D341Med (cell line): Measurements from ENCODE around the gene RHNO1.

ENCODE experiments used
- DNase-seq: peaks from one replicate; pipeline ENCODE4 v3.0.0; 2012; ENCODE audit warnings: low spot score

The RHNO1 gene

DNA sequence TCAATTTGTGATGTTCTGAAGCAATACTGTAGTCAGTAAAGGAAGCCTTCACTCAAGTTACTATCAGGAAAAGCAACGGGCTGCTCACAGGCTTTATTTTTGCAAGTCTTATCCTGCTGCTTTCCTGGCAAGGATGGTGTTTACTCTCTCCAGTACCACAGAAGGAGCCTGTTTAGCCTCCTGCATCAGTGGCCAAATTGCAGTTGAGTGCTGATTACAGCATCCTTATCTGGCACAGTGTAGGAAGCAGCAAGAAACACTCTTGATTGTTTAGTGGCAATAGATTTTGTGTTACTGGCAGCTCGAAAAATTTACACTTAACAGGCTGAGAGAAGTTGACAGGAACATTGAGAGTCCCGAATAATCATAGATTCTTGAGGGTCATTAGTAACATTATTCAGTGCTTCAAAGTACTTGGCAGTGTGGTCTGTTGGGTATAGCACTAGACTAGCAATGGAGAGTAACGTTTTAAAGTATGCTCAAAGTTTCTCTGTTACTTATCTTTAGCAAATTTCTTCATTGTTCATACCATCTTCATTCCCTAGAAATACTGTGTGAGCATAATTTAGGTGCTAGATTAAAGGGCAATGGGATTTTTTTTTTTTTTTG is 25.4 kb downstream of the RHNO1 start:
- no peak for DNase-seq

GRCh38 chr12:2904260-2904659 is 27.2 kb downstream of the RHNO1 start:
- DNase-seq = no peak

GRCh38 chr12:2912216-2912575 is 35.2 kb downstream of the RHNO1 start:
- no peak for DNase-seq

DNA sequence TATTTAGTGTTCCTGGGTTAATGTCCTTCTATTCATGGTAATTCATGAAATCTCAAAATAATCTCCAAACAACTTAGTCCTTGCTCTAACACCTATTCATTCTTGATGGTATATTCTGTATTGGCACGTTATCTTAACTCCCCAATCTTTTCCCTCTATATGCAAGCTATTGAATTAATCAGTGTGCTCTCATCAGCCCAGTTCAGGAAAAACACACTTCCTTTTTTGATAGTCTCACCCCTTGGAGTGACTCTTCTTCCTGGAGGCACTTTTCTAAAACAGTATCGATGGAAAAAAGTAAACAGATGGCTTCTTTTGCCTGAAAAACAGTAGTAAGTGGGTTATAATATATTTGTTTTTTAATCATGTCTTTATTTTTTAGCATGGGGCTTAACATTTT is 42.2 kb downstream of the RHNO1 start:
- DNase-seq = no peak

DNA sequence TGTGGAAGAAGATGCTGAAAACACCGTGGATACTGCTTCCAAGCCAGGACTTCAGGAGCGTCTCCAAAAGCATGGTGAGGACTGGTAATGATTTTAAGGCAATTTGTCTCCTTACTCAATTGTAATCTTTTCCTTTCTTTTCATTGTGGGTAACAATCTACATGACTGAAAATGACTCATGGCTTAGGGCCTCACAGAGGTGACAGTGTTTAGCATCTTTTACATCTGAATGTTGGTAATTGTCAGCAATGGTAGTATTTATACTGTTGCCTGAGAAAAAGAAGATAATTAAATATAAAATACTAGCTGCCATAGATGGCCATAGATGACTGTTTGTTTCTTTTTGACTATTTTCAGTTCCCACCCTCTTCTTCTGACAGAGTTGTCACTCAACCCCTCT is 45.3 kb downstream of the RHNO1 start:
- no peak for DNase-seq

- no peak for DNase-seq
Observed at GRCh38 chr12:2923057-2923456, 46.0 kb downstream of the RHNO1 start.

GRCh38 chr12:2924019-2924418 is 47.0 kb downstream of the RHNO1 start:
- DNase-seq = no peak

GRCh38 chr12:2925322-2925995 is 48.4 kb downstream of the RHNO1 start:
- DNase-seq = no peak

DNA sequence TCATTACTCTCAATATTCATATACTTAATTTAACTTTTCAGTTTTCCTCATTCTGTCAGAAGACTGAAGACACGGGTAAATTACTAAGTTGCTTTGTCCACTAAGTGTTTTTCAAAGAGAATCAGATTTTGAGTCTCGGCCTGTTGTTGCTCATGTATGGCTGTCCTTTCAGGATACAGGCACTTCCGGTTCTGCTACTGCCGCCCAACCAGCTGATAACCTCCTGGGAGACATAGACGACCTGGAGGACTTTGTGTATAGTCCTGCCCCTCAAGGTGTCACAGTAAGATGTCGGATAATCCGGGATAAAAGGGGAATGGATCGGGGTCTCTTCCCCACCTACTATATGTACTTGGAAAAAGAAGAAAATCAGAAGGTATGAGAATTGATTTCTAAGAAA is 53.8 kb downstream of the RHNO1 start:
- DNase-seq = no peak

GRCh38 chr12:2933586-2933985 is 56.6 kb downstream of the RHNO1 start:
- DNase-seq = no peak

DNA sequence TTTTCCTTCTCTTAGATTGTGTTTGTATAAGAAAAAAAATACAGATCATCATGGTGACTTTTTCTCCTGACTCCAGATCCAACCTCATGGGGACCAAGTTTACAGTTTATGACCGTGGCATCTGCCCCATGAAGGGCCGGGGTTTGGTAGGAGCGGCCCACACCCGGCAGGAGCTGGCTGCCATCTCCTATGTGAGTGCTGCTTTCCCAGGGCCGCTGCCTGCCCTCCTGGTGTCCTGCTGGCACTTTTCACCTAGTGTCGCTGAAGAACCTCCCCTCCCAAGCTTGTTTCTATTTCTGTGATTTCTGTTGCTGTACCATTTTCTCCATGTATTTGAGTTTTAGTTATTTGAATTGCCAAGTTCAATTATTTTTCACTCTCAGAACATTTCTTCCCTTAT is 57.3 kb downstream of the RHNO1 start:
- no peak for DNase-seq

DNA sequence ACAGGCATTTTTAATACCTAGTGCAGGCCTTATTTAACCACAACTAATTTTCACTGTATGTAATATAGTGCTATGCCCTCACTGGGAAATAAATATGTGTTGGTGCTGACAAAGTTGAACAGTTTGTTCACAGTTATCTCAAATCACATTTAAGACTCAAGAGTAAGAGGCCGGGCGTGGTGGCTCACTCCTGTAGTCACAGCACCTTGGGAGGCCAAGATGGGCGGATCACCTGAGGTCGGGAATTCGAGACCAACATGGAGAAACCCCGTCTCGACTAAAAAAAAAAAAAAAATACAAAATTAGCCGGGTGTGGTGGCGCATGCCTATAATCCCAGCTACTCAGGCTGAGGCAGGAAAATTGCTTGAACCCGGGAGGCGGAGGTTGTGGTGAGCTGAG is 59.3 kb downstream of the RHNO1 start:
- no peak for DNase-seq

GRCh38 chr12:2937500-2937899 is 60.5 kb downstream of the RHNO1 start:
- no peak for DNase-seq
